Measurements from ENCODE around the gene FBXL16.
"Not testable (repeated sequence)": the region's sequence is repeated elsewhere in the genome, so short reads cannot be mapped to it uniquely, and the experiment has no call there.

The FBXL16 gene

GRCh38 chr16:693766-694165 lies 11.8 kb downstream of the FBXL16 start:
- no peak for FAIRE-seq
- no peak for DNase-seq (ENCODE audit: low spot score)

- DNase-seq (ENCODE audit: low spot score) = no peak
- FAIRE-seq = no peak
Measured at GRCh38 chr16:693364-693763, 12.2 kb downstream of the FBXL16 start.

GRCh38 chr16:692356-693108 lies 13.1 kb downstream of the FBXL16 start:
- DNase-seq (ENCODE audit: low spot score) = no peak
- FAIRE-seq = no peak

- not testable (repeated sequence) for FAIRE-seq; DNase-seq (ENCODE audit: low spot score)
Measured at GRCh38 chr16:691242-691641, 14.4 kb downstream of the FBXL16 start.

GRCh38 chr16:689175-689897 lies 16.3 kb downstream of the FBXL16 start:
- no peak for DNase-seq (ENCODE audit: low spot score)
- peak; percentile 68 for FAIRE-seq

- FAIRE-seq = no peak
- no peak for DNase-seq (ENCODE audit: low spot score)
Measured at GRCh38 chr16:687499-687898, 18.1 kb downstream of the FBXL16 start.

GRCh38 chr16:686459-687260 lies 18.9 kb downstream of the FBXL16 start:
- DNase-seq (ENCODE audit: low spot score) (no peak), FAIRE-seq (no peak)

GRCh38 chr16:685967-686366 lies 19.6 kb downstream of the FBXL16 start:
- FAIRE-seq = peak; percentile 27
- DNase-seq (ENCODE audit: low spot score) = no peak

- FAIRE-seq (no peak), DNase-seq (ENCODE audit: low spot score) (no peak)
Measured at GRCh38 chr16:684961-685696, 20.5 kb downstream of the FBXL16 start.

GRCh38 chr16:684071-684794 lies 21.4 kb downstream of the FBXL16 start, which contains the start of gene JMJD8:
Gene JMJD8 (minus strand): TSS chr16:684334. CDS start chr16:684319, 15 bp downstream.
- DNase-seq (ENCODE audit: low spot score) (peak; percentile 94), FAIRE-seq (peak; percentile 35)

- no peak for DNase-seq (ENCODE audit: low spot score)
- FAIRE-seq = peak; percentile 81
Measured at GRCh38 chr16:683396-684070, 22.1 kb downstream of the FBXL16 start.

GRCh38 chr16:682493-683395 lies 22.9 kb downstream of the FBXL16 start:
- DNase-seq (ENCODE audit: low spot score) (no peak), FAIRE-seq (no peak)

GRCh38 chr16:681746-682427 lies 23.7 kb downstream of the FBXL16 start:
- FAIRE-seq (peak; percentile 9), DNase-seq (ENCODE audit: low spot score) (no peak)

GRCh38 chr16:680967-681745 lies 24.4 kb downstream of the FBXL16 start:
- DNase-seq (ENCODE audit: low spot score) = no peak
- FAIRE-seq = no peak

- no peak for FAIRE-seq
- DNase-seq (ENCODE audit: low spot score) = no peak
Measured at GRCh38 chr16:680625-680945, 25.0 kb downstream of the FBXL16 start.

GRCh38 chr16:679814-680624 lies 25.6 kb downstream of the FBXL16 start, which contains the start of gene STUB1:
Gene STUB1 (plus strand): TSS chr16:680410. CDS start chr16:680526, 116 bp downstream.
- FAIRE-seq (peak; percentile 46), DNase-seq (ENCODE audit: low spot score) (peak; percentile 85)
